HG03575 (cell line): ENCODE results near the gene SMIM24.
"Not testable (repeated sequence)": the region's sequence is repeated elsewhere in the genome, so short reads cannot be mapped to it uniquely, and the experiment has no call there.

Source experiments
- ATAC-seq: cut with Tn5 transposase; IDR thresholded peaks from one replicate; pipeline ENCODE4 v1.9.1; 2021; ENCODE audit not compliant: unreplicated experiment, insufficient number of reproducible peaks, low FRiP score; ENCODE audit errors: extremely low read depth

SMIM24 gene

GRCh38 chr19:3459965-3460582, 20.3 kb downstream of the SMIM24 start:
- ATAC-seq: no peak

GRCh38 chr19:3459089-3459881, 21.0 kb downstream of the SMIM24 start:
- ATAC-seq: no peak

- no peak for ATAC-seq
These were observed 21.9 kb downstream of the SMIM24 start for GRCh38 chr19:3458229-3459088.

- ATAC-seq: no peak
These were observed 22.6 kb downstream of the SMIM24 start for GRCh38 chr19:3457528-3458228.

- ATAC-seq: no peak
These were observed 23.3 kb downstream of the SMIM24 start for GRCh38 chr19:3456925-3457527.

- ATAC-seq: no peak
These were observed 24.2 kb downstream of the SMIM24 start for GRCh38 chr19:3455960-3456601.

- ATAC-seq: no peak
These were observed 24.9 kb downstream of the SMIM24 start for GRCh38 chr19:3455393-3455955.

- ATAC-seq: no peak
These were observed 25.5 kb downstream of the SMIM24 start for GRCh38 chr19:3454656-3455392.

GRCh38 chr19:3453840-3454239, 26.5 kb downstream of the SMIM24 start:
- ATAC-seq: no peak

- ATAC-seq: not testable (repeated sequence)
These were observed 27.4 kb downstream of the SMIM24 start for GRCh38 chr19:3452942-3453214.

GRCh38 chr19:3452171-3452941, 28.0 kb downstream of the SMIM24 start:
- ATAC-seq: no peak

- no peak for ATAC-seq
These were observed 28.9 kb downstream of the SMIM24 start for GRCh38 chr19:3451451-3451866.

GRCh38 chr19:3450796-3451411, 29.4 kb downstream of the SMIM24 start:
- no peak for ATAC-seq

GRCh38 chr19:3448616-3449334, 31.6 kb downstream of the SMIM24 start:
- ATAC-seq: no peak

- not testable (repeated sequence) for ATAC-seq
These were observed 33.7 kb downstream of the SMIM24 start for GRCh38 chr19:3446657-3447056.

GRCh38 chr19:3444695-3445234, 35.6 kb downstream of the SMIM24 start:
- ATAC-seq: no peak
